Measurements from ENCODE around the gene TCTA.
A peak's percentile ranks its signal among the peaks of the same experiment; 100 is the strongest.
"Not testable (repeated sequence)": the region's sequence is repeated elsewhere in the genome, so short reads cannot be mapped to it uniquely, and the experiment has no call there.

The TCTA gene

DNA sequence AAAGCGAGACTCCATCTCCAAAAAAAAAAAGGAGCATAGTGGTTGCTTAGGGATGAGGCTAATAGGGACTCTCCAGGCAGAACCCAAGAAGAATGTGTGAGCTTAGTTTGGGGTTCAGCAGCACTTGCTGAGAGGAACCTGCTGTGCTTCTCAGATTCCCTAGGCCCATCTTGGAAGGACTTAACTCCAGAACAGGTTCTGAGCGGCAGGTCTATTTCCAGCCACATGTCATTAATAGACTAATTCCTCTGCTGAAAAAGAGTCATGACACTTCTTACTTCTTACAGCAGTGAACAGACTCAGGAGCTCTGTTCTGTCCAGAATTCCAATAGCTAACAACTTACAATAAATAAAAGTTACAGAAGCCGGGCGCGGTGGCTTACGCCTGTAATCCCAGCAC lies 22.9 kb upstream of the TCTA start:
- Histone ChIP-seq H3K36me3 (ENCODE audit: control insufficient read depth, insufficient read depth, low read length) (no peaks in the 10 kb centered on the region), H3K4me1 (ENCODE audit: control insufficient read depth, insufficient read depth, low read length) (no peaks in the 10 kb centered on the region), H3K9ac (ENCODE audit: low read length) (no peak overlapping the region), H3K9me3 (ENCODE audit: control insufficient read depth, low read length) (no peaks in the 10 kb centered on the region), H3K27me3 (ENCODE audit: control insufficient read depth, insufficient read depth, low read length) (no peaks in the 10 kb centered on the region), H3K4me3 (ENCODE audit: low read length) (no peak overlapping the region)

GRCh38 chr3:49391310-49391709 lies 20.9 kb upstream of the TCTA start:
- H3K27me3 ChIP-seq (ENCODE audit: control insufficient read depth, insufficient read depth, low read length); H3K9ac ChIP-seq (ENCODE audit: low read length); H3K36me3 ChIP-seq (ENCODE audit: control insufficient read depth, insufficient read depth, low read length); H3K9me3 ChIP-seq (ENCODE audit: control insufficient read depth, low read length); H3K4me3 ChIP-seq (ENCODE audit: low read length); H3K4me1 ChIP-seq (ENCODE audit: control insufficient read depth, insufficient read depth, low read length): not testable (repeated sequence)

DNA sequence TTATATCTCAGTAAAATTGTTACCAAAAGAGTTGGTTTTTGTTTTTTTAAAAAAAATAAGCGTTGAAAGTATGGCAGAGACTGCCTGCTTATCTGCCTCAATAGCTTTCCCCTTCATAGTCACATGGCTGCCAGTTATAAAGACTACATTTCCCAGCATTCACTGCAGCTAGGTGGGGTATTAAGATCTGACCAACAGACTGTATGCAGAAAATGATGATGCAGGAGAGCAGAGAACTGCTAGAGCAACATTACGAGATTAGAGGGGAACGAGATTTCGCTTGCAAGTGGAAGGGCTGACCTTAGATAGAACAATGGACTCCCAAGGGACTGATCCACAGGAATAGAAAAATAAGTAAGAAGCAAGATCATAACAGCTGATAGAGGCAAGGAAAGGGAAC lies 14.8 kb upstream of the TCTA start:
- H3K4me1 ChIP-seq (ENCODE audit: control insufficient read depth, insufficient read depth, low read length), result peaks cover 4% of the 10 kb centered on the region
- no peak overlapping the region for H3K9ac ChIP-seq (ENCODE audit: low read length)
- no peaks in the 10 kb centered on the region for H3K9me3 ChIP-seq (ENCODE audit: control insufficient read depth, low read length)
- H3K4me3 ChIP-seq (ENCODE audit: low read length), result no peak overlapping the region
- no peaks in the 10 kb centered on the region for H3K27me3 ChIP-seq (ENCODE audit: control insufficient read depth, insufficient read depth, low read length)
- H3K36me3 ChIP-seq (ENCODE audit: control insufficient read depth, insufficient read depth, low read length), result peaks cover 4% of the 10 kb centered on the region

- Histone ChIP-seq H3K36me3 (ENCODE audit: control insufficient read depth, insufficient read depth, low read length) (peaks cover 4% of the 10 kb centered on the region), H3K4me1 (ENCODE audit: control insufficient read depth, insufficient read depth, low read length) (peaks cover 13% of the 10 kb centered on the region)
Observed at GRCh38 chr3:49399461-49399860, 12.8 kb upstream of the TCTA start.

GRCh38 chr3:49401766-49402165 lies 10.5 kb upstream of the TCTA start:
- peaks cover 4% of the 10 kb centered on the region for H3K36me3 ChIP-seq (ENCODE audit: control insufficient read depth, insufficient read depth, low read length)
- H3K9ac ChIP-seq (ENCODE audit: low read length), result no peak overlapping the region
- no peaks in the 10 kb centered on the region for H3K27me3 ChIP-seq (ENCODE audit: control insufficient read depth, insufficient read depth, low read length)
- peaks cover 23% of the 10 kb centered on the region for H3K4me1 ChIP-seq (ENCODE audit: control insufficient read depth, insufficient read depth, low read length)
- no peaks in the 10 kb centered on the region for H3K9me3 ChIP-seq (ENCODE audit: control insufficient read depth, low read length)
- H3K4me3 ChIP-seq (ENCODE audit: low read length), result no peak overlapping the region

More at GRCh38 chr3:49399461-49399860, 12.8 kb upstream of the TCTA start:
- Histone ChIP-seq H3K9me3 (ENCODE audit: control insufficient read depth, low read length) (no peaks in the 10 kb centered on the region), H3K9ac (ENCODE audit: low read length) (no peak overlapping the region), H3K27me3 (ENCODE audit: control insufficient read depth, insufficient read depth, low read length) (no peaks in the 10 kb centered on the region), H3K4me3 (ENCODE audit: low read length) (no peak overlapping the region)

GRCh38 chr3:49403891-49404290 lies 8.3 kb upstream of the TCTA start:
- Histone ChIP-seq H3K4me3 (ENCODE audit: low read length) (no peak overlapping the region), H3K27me3 (ENCODE audit: control insufficient read depth, insufficient read depth, low read length) (no peaks in the 10 kb centered on the region), H3K9me3 (ENCODE audit: control insufficient read depth, low read length) (no peaks in the 10 kb centered on the region), H3K36me3 (ENCODE audit: control insufficient read depth, insufficient read depth, low read length) (peaks cover 4% of the 10 kb centered on the region), H3K9ac (ENCODE audit: low read length) (no peak overlapping the region), H3K4me1 (ENCODE audit: control insufficient read depth, insufficient read depth, low read length) (peaks cover 30% of the 10 kb centered on the region)

- H3K27me3 ChIP-seq (ENCODE audit: control insufficient read depth, insufficient read depth, low read length); H3K9ac ChIP-seq (ENCODE audit: low read length); H3K36me3 ChIP-seq (ENCODE audit: control insufficient read depth, insufficient read depth, low read length); H3K9me3 ChIP-seq (ENCODE audit: control insufficient read depth, low read length); H3K4me3 ChIP-seq (ENCODE audit: low read length): not testable (repeated sequence)
- peaks cover 37% of the 10 kb centered on the region for H3K4me1 ChIP-seq (ENCODE audit: control insufficient read depth, insufficient read depth, low read length)
Observed at GRCh38 chr3:49405570-49405969, 6.7 kb upstream of the TCTA start.

DNA sequence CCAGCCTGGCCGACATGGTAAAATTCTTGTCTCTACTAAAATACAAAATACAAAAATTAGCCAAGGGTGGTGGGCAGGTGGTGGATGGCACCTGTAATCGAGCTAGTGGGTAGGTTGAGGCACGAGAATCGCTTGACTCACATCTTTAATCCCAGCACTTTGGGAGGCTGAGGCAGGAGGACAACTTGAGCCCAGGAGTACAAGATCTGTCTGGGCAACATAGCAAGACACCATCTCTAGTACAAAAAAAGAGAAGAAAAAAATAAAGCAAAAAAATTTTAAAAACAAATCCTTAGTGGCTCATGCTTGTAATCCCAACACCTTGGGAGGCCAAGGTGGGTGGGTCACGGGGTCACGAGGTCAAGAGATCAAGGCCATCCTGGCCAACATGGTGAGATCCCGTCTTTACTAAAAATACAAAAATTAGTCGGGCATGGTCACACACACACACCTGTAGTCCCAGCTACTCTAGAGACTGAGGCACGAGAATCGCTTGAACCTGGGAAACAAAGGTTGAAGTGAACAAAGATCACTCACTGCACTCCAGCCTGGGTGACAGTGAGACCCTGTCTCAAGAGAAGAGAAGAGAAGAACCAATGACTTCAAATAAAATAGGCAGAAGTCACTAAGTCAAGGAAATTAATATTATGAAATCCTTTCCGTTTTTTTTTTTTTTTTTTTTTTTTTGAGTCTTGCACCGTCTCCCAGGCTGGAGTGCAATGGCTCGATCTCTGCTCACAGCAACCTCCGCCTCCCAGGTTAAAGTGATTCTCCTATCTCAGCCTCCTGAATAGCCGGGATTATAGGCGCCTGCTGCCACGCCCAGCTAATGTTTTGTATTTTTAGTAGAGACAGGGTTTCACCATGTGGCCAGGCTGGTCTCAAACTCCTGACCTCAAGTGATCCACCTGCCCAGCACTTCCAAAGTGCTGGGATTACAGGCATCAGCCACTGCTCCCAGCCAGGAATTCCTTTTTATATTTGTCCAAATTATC lies 5.4 kb upstream of the TCTA start:
- Histone ChIP-seq H3K9ac (ENCODE audit: low read length) (no peak overlapping the region), H3K9me3 (ENCODE audit: control insufficient read depth, low read length) (no peaks in the 10 kb centered on the region), H3K36me3 (ENCODE audit: control insufficient read depth, insufficient read depth, low read length) (peaks cover under 1% of the 10 kb centered on the region), H3K4me1 (ENCODE audit: control insufficient read depth, insufficient read depth, low read length) (peaks cover 37% of the 10 kb centered on the region), H3K4me3 (ENCODE audit: low read length) (no peak overlapping the region), H3K27me3 (ENCODE audit: control insufficient read depth, insufficient read depth, low read length) (no peaks in the 10 kb centered on the region)

GRCh38 chr3:49410066-49410845 lies 2.0 kb upstream of the TCTA start:
- peak overlapping the region; percentile 46 for H3K4me3 ChIP-seq (ENCODE audit: low read length)
- no peaks in the 10 kb centered on the region for H3K9me3 ChIP-seq (ENCODE audit: control insufficient read depth, low read length)
- H3K9ac ChIP-seq (ENCODE audit: low read length), result peak overlapping the region; percentile 61
- no peaks in the 10 kb centered on the region for H3K27me3 ChIP-seq (ENCODE audit: control insufficient read depth, insufficient read depth, low read length)
- H3K36me3 ChIP-seq (ENCODE audit: control insufficient read depth, insufficient read depth, low read length), result no peaks in the 10 kb centered on the region
- peaks cover 39% of the 10 kb centered on the region for H3K4me1 ChIP-seq (ENCODE audit: control insufficient read depth, insufficient read depth, low read length)

- peak overlapping the region; percentile 61 for H3K9ac ChIP-seq (ENCODE audit: low read length)
- H3K27me3 ChIP-seq (ENCODE audit: control insufficient read depth, insufficient read depth, low read length), result no peaks in the 10 kb centered on the region
- H3K9me3 ChIP-seq (ENCODE audit: control insufficient read depth, low read length), result no peaks in the 10 kb centered on the region
- H3K4me3 ChIP-seq (ENCODE audit: low read length), result peak overlapping the region; percentile 46
- H3K4me1 ChIP-seq (ENCODE audit: control insufficient read depth, insufficient read depth, low read length), result peaks cover 39% of the 10 kb centered on the region
- H3K36me3 ChIP-seq (ENCODE audit: control insufficient read depth, insufficient read depth, low read length), result no peaks in the 10 kb centered on the region
Observed at GRCh38 chr3:49410846-49411534, 1.2 kb upstream of the TCTA start.

DNA sequence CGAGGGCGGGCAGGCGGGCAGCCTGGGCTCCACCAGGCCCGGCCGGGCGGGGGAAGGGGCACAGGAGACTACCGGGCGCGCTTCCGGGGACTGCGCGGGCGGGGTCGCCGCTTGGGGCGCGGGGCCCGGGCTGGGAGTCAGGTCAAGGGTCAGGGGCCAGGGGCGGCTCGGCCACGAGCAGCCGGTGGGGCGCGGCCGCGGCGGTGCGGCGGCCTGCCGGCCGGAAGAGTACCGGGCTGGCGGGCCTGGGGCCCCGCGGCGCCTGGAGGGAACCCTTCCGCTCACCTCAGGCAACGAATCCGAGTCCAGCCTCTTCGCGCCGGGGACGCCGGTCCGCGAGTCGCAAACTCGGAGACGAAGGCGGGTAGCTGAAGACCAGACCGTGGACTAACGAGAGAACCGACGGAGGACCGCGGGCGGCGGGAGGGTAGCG lies 672 bp upstream of the TCTA start:
- peak overlapping the region; percentile 61 for H3K9ac ChIP-seq (ENCODE audit: low read length)
- H3K27me3 ChIP-seq (ENCODE audit: control insufficient read depth, insufficient read depth, low read length), result no peaks in the 10 kb centered on the region
- peak overlapping the region; percentile 46 for H3K4me3 ChIP-seq (ENCODE audit: low read length)
- H3K4me1 ChIP-seq (ENCODE audit: control insufficient read depth, insufficient read depth, low read length), result peaks cover 38% of the 10 kb centered on the region
- peaks cover 4% of the 10 kb centered on the region for H3K36me3 ChIP-seq (ENCODE audit: control insufficient read depth, insufficient read depth, low read length)
- H3K9me3 ChIP-seq (ENCODE audit: control insufficient read depth, low read length), result no peaks in the 10 kb centered on the region
